ENCODE data around the gene COL23A1. TPM values are rescaled to one million over a fixed set of nuclear protein-coding genes. Genes with fewer than 3 reads are reported as not detected.

COL23A1 gene
- total RNA-seq, 1 experiment from 2014 or later = 0.18 TPM

- Histone ChIP-seq H3K36me3 (ENCODE audit: control insufficient read depth, insufficient read depth, low read length) (no peaks in the 10 kb centered on the region), H3K4me3 (ENCODE audit: low read depth, low read length) (no peak overlapping the region), H3K9me3 (no peaks in the 10 kb centered on the region; the same call in 1 of the 2 replicates), H3K4me1 (no peaks in the 10 kb centered on the region), H3K27me3 (replicated peaks; ENCODE audit: control insufficient read depth, insufficient read depth, low read length) (no peaks in the 10 kb centered on the region)
- BruUV-seq (replicated peaks) = no TSS peak
- Mint-ChIP-seq H3K4me3 (ENCODE audit: unreplicated experiment) (no peak overlapping the region), H3K4me1 (ENCODE audit: low read depth, unreplicated experiment) (no peaks in the 10 kb centered on the region), H3K27me3 (ENCODE audit: insufficient read depth, unreplicated experiment) (peaks cover 6% of the 10 kb centered on the region), H3K9me3 (ENCODE audit: unreplicated experiment) (peaks cover 10% of the 10 kb centered on the region), H3K36me3 (ENCODE audit: insufficient read depth, unreplicated experiment) (no peaks in the 10 kb centered on the region), H3K27ac (ENCODE audit: unreplicated experiment) (no peak overlapping the region)
- intact Hi-C loops (cut with micrococcal nuclease; ENCODE audit: unreplicated experiment) = no loop called here
- no peak for DNase-seq
- ChIA-PET POLR2A (no interaction called here), CTCF (no interaction called here)
- no peak for TF ChIP-seq CTCF (IDR thresholded peaks at IDR 0.05; ENCODE audit: insufficient read depth in 1 of 2, low read depth in 1 of 2, low read length in 1 of 2, severe bottlenecking in 1 of 2, unreplicated experiment in 1 of 2)
These were observed 160.6 kb downstream of the COL23A1 start for GRCh38 chr5:178429491-178430185.

GRCh38 chr5:178429156-178429468 lies 161.1 kb downstream of the COL23A1 start:
- Histone ChIP-seq H3K27me3 (replicated peaks; ENCODE audit: control insufficient read depth, insufficient read depth, low read length) (no peaks in the 10 kb centered on the region), H3K9me3 (no peaks in the 10 kb centered on the region; the same call in 1 of the 2 replicates), H3K4me1 (no peaks in the 10 kb centered on the region), H3K4me3 (ENCODE audit: low read depth, low read length) (no peak overlapping the region), H3K36me3 (ENCODE audit: control insufficient read depth, insufficient read depth, low read length) (no peaks in the 10 kb centered on the region)
- DNase-seq = no peak
- BruUV-seq (replicated peaks) = no TSS peak
- CTCF ChIA-PET = no interaction called here
- intact Hi-C loops (cut with micrococcal nuclease; ENCODE audit: unreplicated experiment) = no loop called here
- POLR2A ChIA-PET = no interaction called here
- Mint-ChIP-seq H3K4me3 (ENCODE audit: unreplicated experiment) (no peak overlapping the region), H3K9me3 (ENCODE audit: unreplicated experiment) (peaks cover 10% of the 10 kb centered on the region), H3K36me3 (ENCODE audit: insufficient read depth, unreplicated experiment) (no peaks in the 10 kb centered on the region), H3K27me3 (ENCODE audit: insufficient read depth, unreplicated experiment) (peaks cover 6% of the 10 kb centered on the region), H3K4me1 (ENCODE audit: low read depth, unreplicated experiment) (no peaks in the 10 kb centered on the region), H3K27ac (ENCODE audit: unreplicated experiment) (no peak overlapping the region)
- TF ChIP-seq CTCF (IDR thresholded peaks at IDR 0.05; ENCODE audit: insufficient read depth in 1 of 2, low read depth in 1 of 2, low read length in 1 of 2, severe bottlenecking in 1 of 2, unreplicated experiment in 1 of 2) = no peak

GRCh38 chr5:178428341-178429155 lies 161.6 kb downstream of the COL23A1 start:
- no peak overlapping the region for H3K4me3 ChIP-seq (ENCODE audit: low read depth, low read length)
- peaks cover 10% of the 10 kb centered on the region for H3K9me3 Mint-ChIP-seq (ENCODE audit: unreplicated experiment)
- intact Hi-C loops (cut with micrococcal nuclease; ENCODE audit: unreplicated experiment) = no loop called here
- no peak for DNase-seq
- BruUV-seq (replicated peaks) = no TSS peak
- H3K36me3 Mint-ChIP-seq (ENCODE audit: insufficient read depth, unreplicated experiment) = no peaks in the 10 kb centered on the region
- no peaks in the 10 kb centered on the region for H3K36me3 ChIP-seq (ENCODE audit: control insufficient read depth, insufficient read depth, low read length)
- peaks cover 6% of the 10 kb centered on the region for H3K27me3 Mint-ChIP-seq (ENCODE audit: insufficient read depth, unreplicated experiment)
- no peak overlapping the region for H3K4me3 Mint-ChIP-seq (ENCODE audit: unreplicated experiment)
- POLR2A ChIA-PET = no interaction called here
- no peaks in the 10 kb centered on the region for H3K27me3 ChIP-seq (replicated peaks; ENCODE audit: control insufficient read depth, insufficient read depth, low read length)
- H3K27ac Mint-ChIP-seq (ENCODE audit: unreplicated experiment) = no peak overlapping the region
- H3K9me3 ChIP-seq = no peaks in the 10 kb centered on the region; the same call in 1 of the 2 replicates
- no peak for TF ChIP-seq CTCF (IDR thresholded peaks at IDR 0.05; ENCODE audit: insufficient read depth in 1 of 2, low read depth in 1 of 2, low read length in 1 of 2, severe bottlenecking in 1 of 2, unreplicated experiment in 1 of 2)
- no peaks in the 10 kb centered on the region for H3K4me1 ChIP-seq
- CTCF ChIA-PET = no interaction called here
- H3K4me1 Mint-ChIP-seq (ENCODE audit: low read depth, unreplicated experiment) = no peaks in the 10 kb centered on the region

All from Caco-2 (cell line).